AG10803 (cell line): ENCODE measurements around the gene ACOXL.

Source experiments
- DNase-seq: peaks from one replicate; pipeline ENCODE4 v3.0.0; 2010; ENCODE audit warnings: low read depth
- H3K4me3 ChIP-seq: 2 replicates; pipeline ENCODE4 v1.5.1; 2011; ENCODE audit warnings: mild to moderate bottlenecking, low read length, control low read depth
- CTCF ChIP-seq: conservative IDR thresholded peaks from 2 replicates; pipeline ENCODE4 v1.5.1; 2011; ENCODE audit warnings: mild to moderate bottlenecking, low read length, control low read depth, inconsistent platforms

The ACOXL gene

GRCh38 chr2:110740747-110741349 is 8.5 kb downstream of the ACOXL start:
- DNase-seq, result no peak
- no peak overlapping the region for H3K4me3 ChIP-seq
- TF ChIP-seq CTCF, result no peak

GRCh38 chr2:110741491-110741980 is 9.2 kb downstream of the ACOXL start:
- DNase-seq, result no peak
- TF ChIP-seq CTCF, result no peak
- H3K4me3 ChIP-seq, result no peak overlapping the region

- no peak overlapping the region for H3K4me3 ChIP-seq
- TF ChIP-seq CTCF, result no peak
- no peak for DNase-seq
Observed at GRCh38 chr2:110742412-110742811, 10.0 kb downstream of the ACOXL start.

- no peak for DNase-seq
- TF ChIP-seq CTCF, result no peak
- H3K4me3 ChIP-seq, result no peak overlapping the region
Observed at GRCh38 chr2:110743600-110743999, 11.2 kb downstream of the ACOXL start.

- no peak overlapping the region for H3K4me3 ChIP-seq
- no peak for TF ChIP-seq CTCF
Observed at GRCh38 chr2:110744429-110744828, 12.1 kb downstream of the ACOXL start.

GRCh38 chr2:110745048-110745447 is 12.7 kb downstream of the ACOXL start:
- DNase-seq, result no peak
- TF ChIP-seq CTCF, result no peak
- no peak overlapping the region for H3K4me3 ChIP-seq

More at GRCh38 chr2:110744429-110744828, 12.1 kb downstream of the ACOXL start:
- no peak for DNase-seq
